GM12891 (cell line): ENCODE data around the gene SLC2A8.

Source experiments
- SPI1 ChIP-seq: IDR thresholded peaks from 2 replicates; pipeline ENCODE4 v1.6.1; 2011; ENCODE audit warnings: low read depth, low read length, control low read depth
- TAF1 ChIP-seq: IDR thresholded peaks from 2 replicates; pipeline ENCODE4 v1.6.1; 2011; ENCODE audit warnings: low read depth, low read length, control low read depth

DNA sequence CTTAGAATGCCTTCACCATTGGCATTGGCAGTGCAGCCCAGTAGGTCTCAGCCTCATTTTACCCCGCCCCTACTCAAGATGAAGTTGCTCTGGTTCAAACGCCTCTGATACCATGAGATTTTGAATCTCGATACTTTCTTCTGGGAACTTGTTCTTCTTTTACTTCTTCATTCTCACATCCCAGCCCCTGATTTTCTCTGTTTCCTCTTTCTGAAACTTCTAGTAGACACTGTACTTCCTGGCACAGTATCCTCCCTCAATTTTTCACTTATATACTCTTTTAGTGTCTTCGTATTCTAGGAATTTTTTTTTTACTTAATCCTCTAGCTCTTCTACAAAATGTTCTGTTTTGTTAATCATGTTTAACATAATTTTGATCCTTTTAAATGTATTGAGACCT, 14.2 kb downstream of the SLC2A8 start:
- TF ChIP-seq TAF1 = no peak
- TF ChIP-seq SPI1 = no peak
